ENCODE results near the gene C1orf167.

C1orf167 gene, protein sequence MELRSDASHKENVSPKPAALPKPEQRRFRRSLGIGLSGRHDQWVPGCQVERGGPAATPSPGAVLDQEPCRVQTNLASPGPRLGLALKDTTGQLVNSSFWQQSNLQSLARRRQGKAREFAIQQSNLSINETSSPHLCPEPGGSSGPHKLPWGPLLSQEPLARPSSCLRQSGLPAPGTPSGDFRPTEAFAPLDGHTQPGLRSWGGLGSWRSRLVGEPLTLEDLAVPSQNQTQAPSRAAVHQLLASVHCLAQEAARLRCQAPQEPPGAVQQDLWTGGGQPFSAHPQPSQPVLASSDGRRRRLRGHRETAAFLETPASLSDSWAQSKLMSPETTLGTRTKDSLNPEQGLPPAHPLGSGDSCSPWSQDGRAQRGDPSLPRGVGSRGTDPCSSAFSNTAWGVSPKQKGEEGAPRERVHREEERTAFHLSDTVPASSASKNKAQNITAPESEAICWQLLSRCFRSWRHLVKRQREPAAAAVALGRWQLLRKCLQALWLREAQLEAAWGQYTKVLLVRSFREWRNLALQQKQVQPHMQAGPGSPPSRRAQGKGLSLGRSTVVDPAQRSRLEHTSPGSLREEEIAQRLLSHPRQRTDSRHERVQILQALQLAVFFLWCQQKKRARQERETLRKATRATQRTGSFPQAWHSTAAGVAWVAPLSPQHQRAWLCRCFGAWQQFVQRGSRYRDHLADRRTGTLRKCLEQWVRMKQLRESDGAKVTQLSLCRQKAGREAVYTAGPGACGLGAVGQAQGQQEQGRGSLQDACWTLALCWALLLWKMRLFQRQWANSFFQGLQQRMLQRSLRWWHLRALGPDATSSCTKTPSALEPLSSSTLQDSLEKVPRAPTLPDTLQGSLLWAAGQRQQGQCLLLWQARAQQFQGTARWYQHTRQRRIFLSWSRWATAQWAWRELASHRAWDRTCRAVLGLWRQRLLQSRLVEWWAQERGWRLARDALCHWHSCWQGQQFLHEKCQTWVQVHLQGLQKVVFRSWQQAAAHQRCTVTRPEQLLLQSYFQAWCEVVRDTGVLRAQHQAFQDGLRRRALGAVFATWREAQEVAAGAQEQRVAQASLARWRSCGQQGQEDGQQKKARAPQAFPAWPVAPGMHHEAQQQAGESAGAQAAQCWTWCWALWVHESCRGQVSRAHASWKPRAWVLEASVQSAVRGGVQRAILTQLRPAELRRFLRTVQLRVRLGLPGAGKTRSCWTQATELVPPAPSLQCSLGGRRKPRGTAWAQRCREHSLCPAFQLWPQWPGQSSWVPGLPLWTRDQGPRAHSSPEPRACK (N-terminal part only)

DNA sequence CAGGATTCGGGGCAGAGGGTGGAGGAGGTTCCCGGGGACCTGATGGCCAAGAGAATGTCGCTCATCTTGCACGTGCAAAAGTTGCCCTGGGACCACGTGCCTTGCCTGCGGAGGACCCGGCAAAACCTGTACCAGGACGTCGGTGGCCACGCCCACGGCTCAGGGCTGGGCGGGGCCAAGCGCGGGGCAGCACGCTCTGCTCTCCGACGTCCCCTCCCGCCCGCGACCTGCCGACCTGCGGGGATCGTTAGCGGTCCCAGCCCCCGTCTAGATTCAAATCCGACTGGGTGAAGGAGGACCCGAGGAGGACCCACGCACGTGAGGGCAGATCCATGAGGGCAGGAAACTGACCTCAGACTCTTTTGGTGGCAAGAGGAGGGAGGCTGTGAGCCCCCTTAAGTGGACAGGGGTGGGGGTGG is at the start of gene C1orf167:
Gene C1orf167 (plus strand): TSS at position 206 of the 419 bp plus-strand sequence. CDS start 2,208 bp downstream, outside the sequence.
- no peaks in the 10 kb centered on the region for H3K9me3 Mint-ChIP-seq
- H3K4me1 Mint-ChIP-seq (ENCODE audit: low read depth): peaks cover 3% of the 10 kb centered on the region
- H3K27ac Mint-ChIP-seq: no peak within 1 kb of the TSS
- H3K27me3 Mint-ChIP-seq: peaks cover 13% of the 10 kb centered on the region
- no peaks in the 10 kb centered on the region for H3K36me3 Mint-ChIP-seq (ENCODE audit: low read depth)
- H3K4me3 Mint-ChIP-seq: no peak within 1 kb of the TSS

DNA sequence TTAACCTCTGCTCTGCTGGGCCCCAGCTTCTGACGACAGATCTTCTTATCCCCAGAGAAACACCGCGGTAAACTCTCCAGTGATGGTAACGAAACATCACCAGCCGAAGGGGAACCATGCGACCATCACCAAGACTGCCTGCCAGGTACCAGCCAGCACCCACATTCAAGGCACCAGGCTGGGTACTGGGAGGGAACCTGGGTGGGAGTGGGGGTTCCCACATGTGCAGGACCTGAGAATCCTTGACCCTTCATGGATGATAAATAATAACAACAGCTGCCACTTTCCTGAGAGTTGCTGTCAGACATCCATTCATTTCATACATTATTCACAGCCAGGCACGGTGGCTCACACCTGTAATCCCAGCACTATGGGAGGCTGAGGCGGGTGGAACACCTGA is 49.7 kb upstream of the C1orf167 start:
- Mint-ChIP-seq H3K27me3 (no peaks in the 10 kb centered on the region), H3K27ac (no peak overlapping the region), H3K4me1 (ENCODE audit: low read depth) (no peaks in the 10 kb centered on the region), H3K9me3 (no peaks in the 10 kb centered on the region), H3K4me3 (no peak overlapping the region), H3K36me3 (ENCODE audit: low read depth) (no peaks in the 10 kb centered on the region)

DNA sequence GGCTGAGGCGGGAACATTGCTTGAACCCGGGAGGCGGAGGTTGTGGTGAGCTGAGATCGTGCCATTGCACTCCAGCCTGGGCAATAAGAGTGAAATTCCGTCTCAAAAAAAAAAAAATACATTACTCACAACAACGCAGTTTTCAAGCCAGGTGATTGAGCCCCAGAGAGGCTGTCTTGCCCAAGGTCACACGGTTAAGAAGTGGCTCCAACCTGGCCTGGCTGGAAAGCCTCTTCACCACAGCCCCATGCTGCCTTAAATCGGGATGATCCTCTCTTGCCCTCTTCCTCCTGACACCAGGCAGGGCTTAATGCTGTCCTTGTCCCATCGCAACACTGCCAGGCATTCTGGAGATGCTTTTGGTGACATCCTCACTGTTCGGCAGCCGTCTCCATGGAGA is 48.9 kb upstream of the C1orf167 start:
- H3K36me3 Mint-ChIP-seq (ENCODE audit: low read depth): no peaks in the 10 kb centered on the region
- H3K27ac Mint-ChIP-seq: no peak overlapping the region
- no peaks in the 10 kb centered on the region for H3K27me3 Mint-ChIP-seq
- H3K9me3 Mint-ChIP-seq: no peaks in the 10 kb centered on the region
- H3K4me3 Mint-ChIP-seq: no peak overlapping the region
- no peaks in the 10 kb centered on the region for H3K4me1 Mint-ChIP-seq (ENCODE audit: low read depth)

DNA sequence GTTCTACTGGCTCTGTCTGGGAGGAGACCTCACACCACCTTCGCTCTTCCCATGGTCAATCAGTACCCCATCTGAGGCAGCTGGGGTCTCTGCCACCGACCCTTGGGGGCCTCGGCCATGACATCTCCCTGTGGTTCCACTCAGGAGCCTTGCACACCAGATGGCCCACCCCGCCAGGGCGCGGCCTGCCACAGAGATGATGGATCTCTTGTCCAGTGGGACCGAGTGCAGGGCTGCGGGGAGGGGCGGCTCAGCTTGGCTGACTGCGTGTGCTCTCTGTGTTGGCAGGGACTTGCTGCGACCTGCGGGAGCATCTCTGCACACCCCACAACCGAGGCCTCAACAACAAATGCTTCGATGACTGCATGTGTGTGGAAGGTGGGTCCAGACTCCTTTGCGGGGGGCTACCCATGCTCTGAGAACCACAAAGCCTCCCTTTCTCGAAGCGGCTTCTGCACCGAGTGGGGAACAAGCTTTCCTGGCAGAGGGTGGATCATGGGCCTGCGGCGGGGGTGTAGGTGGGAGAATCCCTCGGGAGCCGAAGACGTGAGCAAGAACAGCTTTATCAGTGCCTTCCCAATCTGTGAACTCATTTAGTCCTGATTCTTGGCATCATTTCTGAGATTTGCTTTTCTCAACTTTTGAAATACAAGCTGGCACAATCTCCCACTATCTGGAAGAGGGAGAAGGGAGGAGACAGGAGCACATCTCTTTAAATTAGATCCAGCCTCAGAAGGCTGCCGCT is 47.0 kb upstream of the C1orf167 start:
- Mint-ChIP-seq H3K27me3 (no peaks in the 10 kb centered on the region), H3K36me3 (ENCODE audit: low read depth) (no peaks in the 10 kb centered on the region), H3K27ac (no peak overlapping the region), H3K4me1 (ENCODE audit: low read depth) (peaks cover 14% of the 10 kb centered on the region), H3K4me3 (no peak overlapping the region), H3K9me3 (no peaks in the 10 kb centered on the region)

DNA sequence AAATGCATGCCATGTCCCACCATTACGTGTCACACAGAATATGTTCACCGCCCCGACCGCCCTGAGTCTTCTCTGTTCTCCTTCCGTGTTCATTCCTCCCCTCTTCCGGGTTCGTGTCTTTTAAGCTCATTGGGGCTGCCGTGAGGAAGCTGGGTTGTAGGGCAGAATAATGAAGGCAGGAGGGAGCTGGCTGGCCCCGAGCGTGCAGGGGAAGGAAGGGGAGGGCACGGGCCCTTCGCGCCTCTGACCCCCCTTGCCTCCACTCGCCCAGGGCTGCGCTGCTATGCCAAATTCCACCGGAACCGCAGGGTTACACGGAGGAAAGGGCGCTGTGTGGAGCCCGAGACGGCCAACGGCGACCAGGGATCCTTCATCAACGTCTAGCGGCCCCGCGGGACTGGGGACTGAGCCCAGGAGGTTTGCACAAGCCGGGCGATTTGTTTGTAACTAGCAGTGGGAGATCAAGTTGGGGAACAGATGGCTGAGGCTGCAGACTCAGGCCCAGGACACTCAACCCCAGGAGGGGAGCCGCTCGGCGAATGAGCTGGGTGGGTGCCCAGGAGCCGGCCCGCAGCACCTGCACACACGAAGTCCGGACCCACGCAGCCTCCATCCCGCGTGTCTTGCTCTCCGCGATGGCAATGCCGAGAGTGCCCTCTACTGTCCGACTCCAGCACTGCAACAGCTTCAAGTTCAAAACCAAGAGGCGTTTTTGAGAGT is 42.5 kb upstream of the C1orf167 start:
- H3K27ac Mint-ChIP-seq: peak overlapping the region; percentile 91
- H3K36me3 Mint-ChIP-seq (ENCODE audit: low read depth): no peaks in the 10 kb centered on the region
- H3K9me3 Mint-ChIP-seq: no peaks in the 10 kb centered on the region
- no peaks in the 10 kb centered on the region for H3K27me3 Mint-ChIP-seq
- peaks cover 15% of the 10 kb centered on the region for H3K4me1 Mint-ChIP-seq (ENCODE audit: low read depth)
- H3K4me3 Mint-ChIP-seq: peak overlapping the region; percentile 76

DNA sequence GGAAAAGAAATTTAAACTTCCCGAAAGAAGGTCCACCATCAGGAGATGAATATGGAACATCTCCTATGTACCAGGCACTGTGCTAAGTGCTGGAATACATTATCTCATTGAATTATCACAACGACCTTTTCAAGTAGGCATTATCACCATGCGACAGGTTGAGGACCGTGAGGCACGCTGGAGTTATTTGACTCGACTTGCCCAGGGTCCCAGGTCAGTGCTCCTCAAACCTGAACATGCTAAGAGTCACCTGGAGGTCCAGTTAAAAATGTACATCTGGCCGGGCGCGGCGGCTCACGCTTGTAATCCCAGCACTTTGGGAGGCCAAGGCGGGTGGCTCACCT is 42.0 kb upstream of the C1orf167 start:
- Mint-ChIP-seq H3K4me1 (ENCODE audit: low read depth) (peaks cover 15% of the 10 kb centered on the region), H3K27me3 (no peaks in the 10 kb centered on the region), H3K36me3 (ENCODE audit: low read depth) (no peaks in the 10 kb centered on the region), H3K9me3 (no peaks in the 10 kb centered on the region), H3K27ac (peak overlapping the region; percentile 91), H3K4me3 (no peak overlapping the region)

DNA sequence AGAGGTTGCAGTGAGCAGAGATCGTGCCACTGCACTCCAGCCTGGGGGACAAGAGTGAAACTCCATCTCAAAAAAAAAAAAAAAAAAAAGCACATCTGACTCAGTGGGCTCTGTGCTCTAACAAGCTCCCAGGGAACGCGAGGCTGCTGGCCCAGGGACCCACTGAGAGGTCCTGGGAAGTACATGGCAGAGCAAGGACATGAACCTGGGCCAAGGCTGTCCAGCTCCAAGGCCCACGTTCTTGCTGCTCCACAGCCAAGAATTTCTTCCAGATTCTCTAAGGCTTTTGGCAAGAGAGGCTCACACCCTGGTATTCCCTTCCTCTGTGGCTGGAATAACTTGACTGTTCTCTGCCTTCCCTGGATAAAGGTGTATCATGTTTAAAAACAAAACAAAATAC is 41.5 kb upstream of the C1orf167 start:
- Mint-ChIP-seq H3K4me3 (no peak overlapping the region), H3K27ac (no peak overlapping the region), H3K4me1 (ENCODE audit: low read depth) (peaks cover 18% of the 10 kb centered on the region), H3K9me3 (no peaks in the 10 kb centered on the region), H3K36me3 (ENCODE audit: low read depth) (no peaks in the 10 kb centered on the region), H3K27me3 (no peaks in the 10 kb centered on the region)

DNA sequence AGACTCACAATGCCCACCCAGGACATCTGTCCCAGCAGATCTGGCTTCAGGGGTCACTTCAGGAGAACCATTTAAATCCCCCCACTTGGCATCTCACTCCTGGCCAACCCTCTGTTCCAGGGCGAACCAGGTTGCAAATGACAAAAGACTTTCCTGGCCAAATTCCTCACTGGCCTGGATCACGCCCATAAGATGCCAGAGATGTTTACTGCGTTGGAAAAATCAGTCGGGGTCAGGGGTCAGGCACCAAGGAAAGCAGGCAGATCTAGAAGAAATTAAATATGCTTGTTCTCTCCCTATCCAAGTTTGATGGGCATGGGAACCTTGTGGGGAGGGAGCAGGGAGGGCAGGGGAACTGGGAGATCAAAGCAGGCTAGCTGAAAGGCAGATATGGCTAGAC is 40.7 kb upstream of the C1orf167 start:
- Mint-ChIP-seq H3K36me3 (ENCODE audit: low read depth) (no peaks in the 10 kb centered on the region), H3K27me3 (no peaks in the 10 kb centered on the region), H3K27ac (no peak overlapping the region), H3K9me3 (no peaks in the 10 kb centered on the region), H3K4me3 (no peak overlapping the region), H3K4me1 (ENCODE audit: low read depth) (peaks cover 18% of the 10 kb centered on the region)

DNA sequence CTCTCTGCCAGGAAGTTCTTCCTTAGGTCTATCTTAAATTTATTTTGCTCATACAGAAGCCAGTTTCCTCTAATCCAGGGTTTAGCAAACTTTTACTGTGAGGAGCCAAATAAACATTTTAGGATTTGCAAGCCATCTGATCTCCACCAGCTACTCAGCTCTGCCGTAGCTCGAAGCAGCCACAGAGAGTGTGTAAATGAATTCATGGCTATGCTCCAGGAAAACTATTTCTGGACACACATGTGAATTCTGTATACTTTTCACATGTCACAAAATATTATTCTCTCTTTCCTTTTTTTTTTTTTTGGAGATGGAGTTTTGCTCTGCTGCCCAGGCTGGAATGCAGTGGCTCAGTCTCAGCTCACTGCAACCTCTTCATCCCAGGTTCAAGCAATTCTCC is 39.5 kb upstream of the C1orf167 start:
- Mint-ChIP-seq H3K27ac (no peak overlapping the region), H3K4me1 (ENCODE audit: low read depth) (peaks cover 18% of the 10 kb centered on the region), H3K27me3 (no peaks in the 10 kb centered on the region), H3K36me3 (ENCODE audit: low read depth) (no peaks in the 10 kb centered on the region), H3K9me3 (no peaks in the 10 kb centered on the region), H3K4me3 (no peak overlapping the region)

DNA sequence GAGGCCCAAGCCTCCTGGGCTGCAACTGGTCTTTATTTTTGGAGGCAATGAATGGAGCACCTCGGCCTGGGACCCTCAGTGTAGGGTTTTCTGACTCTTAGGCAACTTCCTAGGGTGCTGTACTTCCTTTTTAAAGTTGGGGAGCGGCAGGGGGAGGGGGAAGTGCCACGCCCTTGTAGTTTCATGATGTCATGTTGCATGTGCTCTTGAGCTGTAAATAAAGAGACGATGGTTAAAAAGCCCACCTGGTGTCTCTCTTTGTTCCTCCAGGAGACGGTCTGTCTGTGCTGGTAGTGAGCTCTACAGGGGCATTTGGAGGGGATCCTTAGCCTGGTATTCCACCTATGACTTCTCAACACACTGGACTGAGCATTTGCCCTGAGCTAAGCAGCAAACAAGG is 36.4 kb upstream of the C1orf167 start:
- no peaks in the 10 kb centered on the region for H3K27me3 Mint-ChIP-seq
- H3K9me3 Mint-ChIP-seq: no peaks in the 10 kb centered on the region
- H3K4me1 Mint-ChIP-seq (ENCODE audit: low read depth): peaks cover 19% of the 10 kb centered on the region
- no peak overlapping the region for H3K27ac Mint-ChIP-seq
- H3K4me3 Mint-ChIP-seq: no peak overlapping the region
- H3K36me3 Mint-ChIP-seq (ENCODE audit: low read depth): no peaks in the 10 kb centered on the region

DNA sequence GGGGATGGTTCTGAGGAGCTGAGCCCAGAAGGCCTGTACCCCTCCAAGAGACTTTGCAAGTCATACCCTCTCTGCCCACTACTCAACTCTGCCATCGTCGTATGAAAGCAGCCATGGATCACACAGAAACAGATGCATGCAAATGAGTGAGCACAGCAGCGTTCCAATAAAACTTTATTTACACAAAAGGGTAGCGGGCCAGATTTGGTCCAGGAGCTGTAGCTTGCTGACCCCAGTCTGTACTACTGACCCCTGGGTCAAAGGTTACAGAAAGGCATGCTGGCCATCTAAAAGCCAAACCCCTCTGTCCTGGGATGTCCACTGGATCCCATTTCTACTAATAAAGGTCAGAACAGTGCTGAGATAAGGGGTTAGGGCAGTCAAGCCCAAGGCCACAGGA is 34.9 kb upstream of the C1orf167 start:
- Mint-ChIP-seq H3K9me3 (no peaks in the 10 kb centered on the region), H3K4me3 (no peak overlapping the region), H3K27ac (no peak overlapping the region), H3K36me3 (ENCODE audit: low read depth) (no peaks in the 10 kb centered on the region), H3K4me1 (ENCODE audit: low read depth) (peaks cover 32% of the 10 kb centered on the region), H3K27me3 (no peaks in the 10 kb centered on the region)

DNA sequence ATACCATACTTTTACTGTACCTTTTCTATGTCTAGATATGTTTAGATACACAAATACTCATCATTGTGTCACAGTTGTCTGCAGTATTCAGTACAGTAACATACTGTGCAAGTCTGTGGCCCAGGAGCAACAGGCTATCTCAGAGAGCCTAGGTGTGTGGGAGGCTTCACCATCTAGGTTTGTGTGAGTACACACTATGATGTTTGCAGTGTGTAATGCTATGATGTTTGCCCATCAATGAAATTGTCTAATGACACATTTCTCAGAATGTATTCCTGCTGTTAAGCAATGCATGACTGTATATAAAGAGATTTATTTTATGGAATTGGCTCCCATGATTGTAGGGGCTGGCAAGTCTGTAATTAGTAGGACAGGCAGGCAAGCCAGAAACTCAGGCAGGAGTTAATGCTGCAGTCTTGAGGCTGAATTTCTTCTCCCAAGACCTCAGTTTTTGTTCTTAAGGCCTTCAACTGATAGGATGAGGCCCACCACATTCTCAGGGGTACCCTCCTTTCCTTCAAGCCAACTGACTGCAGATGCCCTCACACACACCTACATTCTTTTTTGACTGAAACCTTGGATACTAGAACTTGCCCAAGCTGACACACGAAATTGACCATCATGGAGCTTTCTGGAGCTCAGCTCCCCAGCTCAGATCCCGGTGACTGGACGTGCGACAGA is 33.7 kb upstream of the C1orf167 start:
- H3K4me1 Mint-ChIP-seq (ENCODE audit: low read depth): peaks cover 44% of the 10 kb centered on the region

DNA sequence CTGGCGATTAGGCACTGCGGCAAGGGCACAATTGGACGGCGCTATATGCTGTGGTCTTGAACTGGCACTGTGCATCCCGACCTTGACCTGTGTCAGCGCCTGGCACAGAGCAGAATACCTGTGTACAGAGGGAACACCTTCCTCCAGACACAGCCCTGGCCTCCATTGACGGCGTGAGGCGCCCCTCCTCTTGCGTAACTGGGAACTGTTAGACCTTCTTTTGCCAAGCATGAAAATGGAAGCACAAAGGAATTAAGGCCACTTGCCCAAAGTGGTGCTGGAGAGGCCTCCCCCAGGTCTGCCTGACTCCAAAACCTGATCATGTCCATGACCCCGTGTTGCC is 32.9 kb upstream of the C1orf167 start:
- Mint-ChIP-seq H3K36me3 (ENCODE audit: low read depth) (no peaks in the 10 kb centered on the region), H3K9me3 (no peaks in the 10 kb centered on the region), H3K27me3 (no peaks in the 10 kb centered on the region), H3K27ac (no peak overlapping the region), H3K4me3 (no peak overlapping the region), H3K4me1 (ENCODE audit: low read depth) (peaks cover 50% of the 10 kb centered on the region)

More for the DNA sequence above, 33.7 kb upstream of the C1orf167 start:
- Mint-ChIP-seq H3K36me3 (ENCODE audit: low read depth) (no peaks in the 10 kb centered on the region), H3K9me3 (no peaks in the 10 kb centered on the region), H3K27ac (no peak overlapping the region), H3K4me3 (no peak overlapping the region), H3K27me3 (no peaks in the 10 kb centered on the region)

All from stimulated activated naive CD8-positive, alpha-beta T cell treated with anti-CD3 and anti-CD28 coated beads, Interleukin-15, Interleukin-2, amounts not matched to agents 100 ng/mL and 50 ng/mL, for 24 hours (primary cell).